ENCODE results near the gene NELFA.

The NELFA gene

DNA sequence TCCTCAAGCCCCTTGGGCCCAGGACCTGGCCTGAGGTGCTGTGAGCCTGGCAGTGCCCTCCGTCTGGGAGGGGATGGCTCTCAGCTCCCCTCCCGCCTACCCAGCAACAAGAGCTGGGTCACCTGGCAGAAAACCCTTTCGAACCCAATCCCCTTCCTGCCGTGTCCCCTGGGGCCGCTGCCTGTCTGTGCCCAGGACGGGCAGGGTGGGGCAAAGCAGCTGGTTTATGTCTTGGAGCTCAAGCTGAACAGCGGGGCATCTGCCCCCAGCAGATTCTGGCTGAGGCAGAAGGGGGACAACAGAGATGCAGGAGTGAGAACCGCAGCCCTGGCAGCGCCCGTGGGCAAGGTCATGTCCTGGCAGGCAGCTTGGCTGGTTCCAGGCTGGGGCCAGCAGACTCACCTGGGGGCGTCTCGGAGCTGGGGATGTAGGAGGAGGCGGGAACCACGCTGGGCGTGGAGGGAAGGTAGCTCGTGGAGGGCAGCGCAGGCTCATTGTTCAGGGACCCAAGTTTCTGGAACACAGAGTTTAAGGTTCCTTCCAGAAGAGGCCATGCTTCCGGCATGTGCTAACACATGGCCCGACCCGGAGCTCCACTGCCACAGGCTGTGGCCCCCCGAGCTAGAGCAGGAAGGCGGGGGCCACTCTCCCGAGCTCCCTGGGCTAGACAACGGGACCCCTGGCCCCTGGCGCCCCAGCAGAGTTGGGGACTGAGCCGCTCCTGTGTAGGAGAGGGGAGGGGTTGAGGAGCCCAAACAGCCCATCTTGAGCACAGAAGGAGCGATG lies 24.2 kb downstream of the NELFA start:
- FAIRE-seq (no peak), DNase-seq (ENCODE audit: insufficient read length) (no peak)
- TF ChIP-seq POLR2AphosphoS5 (IDR thresholded peaks at IDR 0.05; ENCODE audit: low read depth, low read length): no peak
- TF ChIP-seq TAF1 (IDR thresholded peaks at IDR 0.05; ENCODE audit: borderline replicate concordance, low read depth, low read length): no peak
- TF ChIP-seq POLR2A (IDR thresholded peaks at IDR 0.05; ENCODE audit: low read depth, low read length): no peak

- TF ChIP-seq POLR2AphosphoS5 (IDR thresholded peaks at IDR 0.05; ENCODE audit: low read depth, low read length) (no peak), POLR2A (IDR thresholded peaks at IDR 0.05; ENCODE audit: low read depth, low read length) (no peak), TAF1 (IDR thresholded peaks at IDR 0.05; ENCODE audit: borderline replicate concordance, low read depth, low read length) (no peak)
- DNase-seq (ENCODE audit: insufficient read length) (no peak), FAIRE-seq (no peak)
These were observed 24.8 kb downstream of the NELFA start for GRCh38 chr4:1983846-1984405.

- no peak for FAIRE-seq
- TF ChIP-seq POLR2AphosphoS5 (IDR thresholded peaks at IDR 0.05; ENCODE audit: low read depth, low read length) (peak; percentile 33; the same call in 1 of the 2 replicates), TAF1 (IDR thresholded peaks at IDR 0.05; ENCODE audit: borderline replicate concordance, low read depth, low read length) (no peak), POLR2A (IDR thresholded peaks at IDR 0.05; ENCODE audit: low read depth, low read length) (peak; percentile 14; the same call in 1 of the 2 replicates)
- DNase-seq (ENCODE audit: insufficient read length): no peak
These were observed 25.5 kb downstream of the NELFA start for GRCh38 chr4:1983053-1983845.

DNA sequence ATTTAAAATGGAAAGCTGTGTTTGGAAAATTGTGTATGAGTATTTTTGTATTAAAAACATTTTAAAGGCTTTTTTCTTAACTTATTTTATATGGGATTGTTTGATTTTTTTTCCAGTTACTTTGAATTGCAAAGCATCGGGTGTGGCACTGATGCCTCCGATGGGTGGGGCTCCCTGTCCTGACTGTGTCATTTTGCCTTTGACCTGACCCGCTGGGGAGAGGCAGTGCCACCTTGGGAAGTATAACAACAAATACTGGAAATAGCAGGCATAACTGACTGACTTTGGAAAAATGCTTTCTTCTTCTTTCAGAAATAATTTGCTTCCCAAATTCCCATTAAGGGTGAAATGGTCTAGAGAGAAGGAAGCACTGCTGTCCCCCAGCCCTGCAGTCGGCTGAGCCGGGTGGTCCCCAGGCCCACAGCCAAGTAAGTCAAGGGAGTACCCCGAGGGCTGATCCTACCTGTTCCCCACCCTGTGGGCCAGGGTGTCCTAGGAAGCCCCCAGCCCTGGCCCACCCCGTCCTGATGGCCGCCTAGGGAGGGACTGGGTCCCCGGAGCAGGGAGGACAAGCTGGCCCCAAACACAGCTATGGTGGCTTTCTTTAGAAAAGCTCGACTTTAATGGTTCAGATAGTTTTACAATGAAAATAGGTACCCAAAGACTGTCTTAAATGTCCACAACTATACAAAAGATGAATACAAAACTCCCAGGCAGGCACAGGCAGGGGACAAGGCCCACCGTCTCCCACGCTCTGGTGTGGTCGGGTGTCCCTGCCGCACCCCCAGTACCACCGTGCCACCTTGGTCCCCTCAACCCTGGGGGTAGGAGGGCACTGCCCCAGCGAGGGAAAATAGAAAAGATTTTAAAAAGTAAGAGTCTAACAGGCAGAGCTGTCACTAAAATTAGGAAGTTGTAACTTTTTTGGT lies 26.4 kb downstream of the NELFA start:
- TF ChIP-seq POLR2AphosphoS5 (IDR thresholded peaks at IDR 0.05; ENCODE audit: low read depth, low read length): no peak
- 0 out of 2 replicates have a peak, but pooled peaks have one; percentile 8 for TF ChIP-seq POLR2A (IDR thresholded peaks at IDR 0.05; ENCODE audit: low read depth, low read length)
- no peak for DNase-seq (ENCODE audit: insufficient read length)
- FAIRE-seq: no peak

DNA sequence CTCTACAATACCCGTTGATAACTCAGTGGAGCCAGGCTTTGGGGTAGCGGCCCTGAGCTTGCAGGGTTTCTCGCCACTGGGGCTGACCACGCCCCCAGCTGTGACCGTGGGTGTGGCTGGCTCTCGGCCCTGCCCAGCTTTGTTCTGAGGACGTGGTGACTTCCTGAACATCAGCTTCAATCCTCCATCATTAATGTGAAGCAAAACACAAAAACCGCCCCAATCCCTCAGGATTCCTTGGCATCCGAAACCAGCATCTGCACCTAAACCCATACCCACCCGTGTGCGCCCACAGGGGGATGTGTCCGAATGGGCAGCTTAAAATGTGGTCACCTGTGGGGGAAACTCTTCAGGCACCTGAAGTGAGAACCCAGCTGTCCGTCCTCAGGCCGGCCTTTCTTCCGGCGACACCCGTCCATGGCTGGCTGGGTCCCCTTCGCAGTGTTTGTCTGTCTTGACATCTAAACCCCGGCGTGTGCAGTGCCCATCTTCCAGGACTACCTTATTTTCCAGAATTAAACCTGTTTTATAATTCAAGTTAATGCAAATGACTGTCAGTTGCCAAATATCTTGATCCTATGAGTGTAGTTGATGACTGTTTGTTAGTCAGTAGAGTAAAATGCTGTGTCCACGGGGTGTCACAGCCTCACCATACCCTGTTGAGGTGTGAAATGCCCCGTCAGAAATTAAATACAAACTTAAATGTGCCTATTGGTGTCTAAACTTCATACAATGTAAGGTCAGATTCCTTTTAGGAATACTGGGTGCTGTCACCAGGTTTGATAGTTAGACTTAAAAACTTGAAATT lies 27.3 kb downstream of the NELFA start:
- no peak for TF ChIP-seq POLR2A (IDR thresholded peaks at IDR 0.05; ENCODE audit: low read depth, low read length)
- no peak for TF ChIP-seq TAF1 (IDR thresholded peaks at IDR 0.05; ENCODE audit: borderline replicate concordance, low read depth, low read length)
- no peak for TF ChIP-seq POLR2AphosphoS5 (IDR thresholded peaks at IDR 0.05; ENCODE audit: low read depth, low read length)
- no peak for FAIRE-seq
- DNase-seq (ENCODE audit: insufficient read length): no peak

DNA sequence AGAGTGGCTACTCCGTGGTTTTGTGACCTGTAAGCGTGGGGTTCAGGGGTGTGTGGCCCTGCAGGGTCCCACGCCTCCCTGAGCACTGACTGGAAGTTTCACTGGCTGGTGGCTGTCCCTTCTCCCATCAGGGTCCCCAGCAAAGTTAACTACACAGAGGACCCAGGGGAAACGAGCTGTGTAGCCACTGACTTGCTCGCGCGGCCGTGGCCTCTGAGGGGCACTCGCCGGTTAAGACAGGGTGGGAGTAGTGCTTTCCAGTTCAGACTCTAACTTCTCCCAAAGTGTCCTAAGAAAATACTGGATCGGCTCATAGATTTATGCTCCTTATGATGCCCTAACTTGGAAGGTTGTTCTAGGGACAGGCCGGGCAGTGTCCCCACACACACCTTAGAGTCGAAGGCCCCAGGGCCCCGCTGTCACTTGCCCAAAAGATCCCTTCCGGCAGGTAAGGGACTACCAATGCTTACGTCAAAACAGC lies 28.2 kb downstream of the NELFA start:
- DNase-seq (ENCODE audit: insufficient read length) (no peak), FAIRE-seq (no peak)
- no peak for TF ChIP-seq TAF1 (IDR thresholded peaks at IDR 0.05; ENCODE audit: borderline replicate concordance, low read depth, low read length)
- no peak for TF ChIP-seq POLR2A (IDR thresholded peaks at IDR 0.05; ENCODE audit: low read depth, low read length)

GRCh38 chr4:1979477-1980196 lies 29.1 kb downstream of the NELFA start:
- DNase-seq (ENCODE audit: insufficient read length) (no peak), FAIRE-seq (no peak)
- no peak for TF ChIP-seq TAF1 (IDR thresholded peaks at IDR 0.05; ENCODE audit: borderline replicate concordance, low read depth, low read length)
- no peak for TF ChIP-seq POLR2AphosphoS5 (IDR thresholded peaks at IDR 0.05; ENCODE audit: low read depth, low read length)
- TF ChIP-seq POLR2A (IDR thresholded peaks at IDR 0.05; ENCODE audit: low read depth, low read length): 0 out of 2 replicates have a peak, but pooled peaks have one; percentile 24

GRCh38 chr4:1978741-1979476 lies 29.9 kb downstream of the NELFA start:
- no peak for FAIRE-seq
- DNase-seq (ENCODE audit: insufficient read length): no peak
- TF ChIP-seq POLR2AphosphoS5 (IDR thresholded peaks at IDR 0.05; ENCODE audit: low read depth, low read length): no peak
- TF ChIP-seq TAF1 (IDR thresholded peaks at IDR 0.05; ENCODE audit: borderline replicate concordance, low read depth, low read length): no peak
- no peak for TF ChIP-seq POLR2A (IDR thresholded peaks at IDR 0.05; ENCODE audit: low read depth, low read length)

GRCh38 chr4:1978226-1978625 lies 30.5 kb downstream of the NELFA start:
- no peak for DNase-seq (ENCODE audit: insufficient read length)
- TF ChIP-seq POLR2AphosphoS5 (IDR thresholded peaks at IDR 0.05; ENCODE audit: low read depth, low read length) (no peak), POLR2A (IDR thresholded peaks at IDR 0.05; ENCODE audit: low read depth, low read length) (no peak), TAF1 (IDR thresholded peaks at IDR 0.05; ENCODE audit: borderline replicate concordance, low read depth, low read length) (no peak)
- FAIRE-seq: peak; percentile 21
